Heart left ventricle (tissue), 16 donors: ENCODE data around the gene REPIN1. TPM values are rescaled to one million over a fixed set of nuclear protein-coding genes. Genes with fewer than 3 reads are reported as not detected.
A peak's percentile ranks its signal among the peaks of the same experiment; 100 is the strongest.
"Not testable (repeated sequence)": the region's sequence is repeated elsewhere in the genome, so short reads cannot be mapped to it uniquely, and the experiment has no call there.

Experiments used
- ATAC-seq, 4 donors: fragments of 200-7000 bp; cut with Tn5 transposase; one replicate each; pipeline ENCODE4 v1.9.1; 2020 to 2022; ENCODE audit warnings: moderate library complexity in 4 of 4, mild to moderate bottlenecking in 3 of 4, moderate number of reproducible peaks in 1 of 4
- DNase-seq, 5 donors: peaks; one replicate each; pipeline ENCODE4 v3.0.0-alpha.2; 2020
- H3K27ac ChIP-seq, 12 donors: fragments of 200-600 bp; sonication (generic) in 4 of 12; one replicate each; pipeline versions ENCODE4 v1.5.0 to v1.8.0; 2016 to 2022; ENCODE audit warnings: mild to moderate bottlenecking in 2 of 12
- H3K27me3 ChIP-seq, 9 donors: fragments of 200-600 bp; sonication (generic) in 2 of 9; one replicate each; pipeline versions ENCODE4 v1.5.1 to v1.8.0; 2016 to 2022; ENCODE audit warnings: mild to moderate bottlenecking in 3 of 9
- H3K36me3 ChIP-seq, 9 donors: fragments of 200-600 bp; sonication (generic) in 2 of 9; one replicate each; pipeline versions ENCODE4 v1.5.0 to v1.8.0; 2018 to 2022; ENCODE audit warnings: mild to moderate bottlenecking in 2 of 9
- H3K4me1 ChIP-seq, 12 donors: fragments of 200-600 bp; sonication (generic) in 4 of 12; one replicate each; pipeline versions ENCODE4 v1.5.0 to v1.8.0; 2016 to 2022; ENCODE audit warnings: mild to moderate bottlenecking in 3 of 12
- H3K4me3 ChIP-seq, 12 donors: fragments of 200-600 bp; sonication (generic) in 4 of 12; one replicate each; pipeline versions ENCODE4 v1.5.0 to v1.8.0; 2017 to 2022; ENCODE audit warnings: mild to moderate bottlenecking in 9 of 12, moderate library complexity in 4 of 12
- H3K9me3 ChIP-seq, 12 donors: fragments of 200-600 bp; sonication (generic) in 4 of 12; one replicate each; pipeline versions ENCODE4 v1.5.0 to v1.8.0; 2016 to 2022; ENCODE audit warnings: mild to moderate bottlenecking in 1 of 12
- CTCF ChIP-seq, 12 donors: fragments of 200-600 bp; sonication (generic) in 4 of 12; IDR thresholded peaks; one replicate each; pipeline versions ENCODE4 v1.5.0 to v1.8.0; 2018 to 2022; ENCODE audit warnings: antibody characterized with exemption in 12 of 12, mild to moderate bottlenecking in 5 of 12
- POLR2A ChIP-seq, 2 donors: fragments of 450-650 bp; IDR thresholded peaks; one replicate each; pipeline ENCODE4 v1.6.1; 2017; ENCODE audit warnings: antibody characterized with exemption in 2 of 2, mild to moderate bottlenecking in 2 of 2, moderate library complexity in 2 of 2
- WGBS, 4 donors: extraction: QIAGEN DNeasy Blood & Tissue Kit in 2 of 4; methylation state at CpG; one replicate each; pipeline versions ENCODE4 v1.1.5 to v1.1.7; 2013 to 2018; 5-methylcytosine and 5-hydroxymethylcytosine counted together
- intact Hi-C, 10 donors: fragments of 100-400 bp; cut with DNase I; formaldehyde crosslinking; loops; one replicate each; pipeline versions ENCODE4 v1.11.1 to v1.14.2; 2022
- polyA plus RNA-seq, 2 donors: library from polyadenylated mRNA; stranded (reverse); fragments of 200-250 nt; gene quantifications; one replicate each; pipeline ENCODE4 v1.2.3, GENCODE V29; 2013
- total RNA-seq, 9 donors: library from RNA; depleted of rRNA in 2 of 9; stranded (reverse); fragments of >200 nt in 2 of 9; fragmentation: NEBNext Ultra II Directional in 3 of 9; extraction: Animal tissue kit (Norgen Biotek cat#: 25700) in 3 of 9; gene quantifications; one replicate each; pipeline versions ENCODE4 v1.1.0 to v1.2.4, GENCODE V29; 2016 to 2023
- donor health status: ischemic (EF 13 %, LVEDD 7.1; RV severe dilation, severe dysfunction).
- donor health status: healthy with polysubstance abuse.
- donor health status: DM: no; HTN: yes; CAD: no.
- donor health status: DM: no; HTN: no; CAD: no.
- donor health status: ischemic (EF 25% LVEDD 6.9; RV normal size, moderate dysfunction).
- donor health status: ischemic (EF 25% LVEDD 5.7; RV mildly dilated, moderate dysfunction).
- donor health status: healthy.
- donor health status: DM: yes; HTN: yes; CAD: no.
- donor health status: ischemic (EF 35%, LVEDD 5.7; RV mildly dilated, moderate dysfunction).
- donor health status: nonischemic (EF 11% LVEDD 7.7; RV severe dilation, severe dysfunction).
- donor health status: DM: yes; HTN: yes; CAD: no.
- donor health status: PGD.
- donor health status: ischemic (EF 29% LVEDD 5.4; RV normal size, mild dysfunction).
- donor health status: nonischemic (EF 23%, LVEDD 6.1; RV moderate dilation, normal function).

Gene REPIN1
- total and polyA plus RNA-seq, 11 donors: 49.8 to 141 (median 98.4) TPM

GRCh38 chr7:150384406-150385301 is 16.0 kb downstream of the REPIN1 start:
- H3K36me3 ChIP-seq: peaks cover 0 to 3% (median 0%) of the 10 kb centered on the region in 9 donors
- 86 to 92% (median 90%) methylated on average over 15 of the region's 15 CpGs for WGBS, 4 donors
- ATAC-seq (no peak), DNase-seq (peak in 1 of 5 donors; percentile 41)
- H3K27ac ChIP-seq: peak overlapping the region in 1 of 12 donors; percentile 51
- no peak overlapping the region for H3K4me3 ChIP-seq
- no peaks in the 10 kb centered on the region for H3K27me3 ChIP-seq
- no peak for TF ChIP-seq CTCF (IDR thresholded peaks at IDR 0.05)
- no peak for TF ChIP-seq POLR2A (IDR thresholded peaks at IDR 0.05)
- intact Hi-C loops: no loop called here
- H3K9me3 ChIP-seq: no peaks in the 10 kb centered on the region
- peaks cover 0 to 53% (median 12%) of the 10 kb centered on the region in 12 donors for H3K4me1 ChIP-seq

GRCh38 chr7:150385302-150385723 is 16.7 kb downstream of the REPIN1 start:
- DNase-seq: peak in 1 of 5 donors; percentile 38
- peaks cover 0 to 47% (median 6%) of the 10 kb centered on the region in 12 donors for H3K4me1 ChIP-seq
- H3K9me3 ChIP-seq: no peaks in the 10 kb centered on the region
- no peaks in the 10 kb centered on the region for H3K27me3 ChIP-seq
- H3K36me3 ChIP-seq: peaks cover 0 to 7% (median 0%) of the 10 kb centered on the region in 9 donors
- TF ChIP-seq CTCF (IDR thresholded peaks at IDR 0.05): no peak
- TF ChIP-seq POLR2A (IDR thresholded peaks at IDR 0.05): no peak
- WGBS, 4 donors: 72 to 81% (median 80%) methylated on average over 14 of the region's 14 CpGs
- no peak for ATAC-seq
- intact Hi-C loops: no loop called here
- no peak overlapping the region for H3K4me3 ChIP-seq
- H3K27ac ChIP-seq: no peak overlapping the region

GRCh38 chr7:150385884-150386283 is 17.3 kb downstream of the REPIN1 start:
- intact Hi-C loops: not testable (repeated sequence)

GRCh38 chr7:150388306-150388705 is 19.7 kb downstream of the REPIN1 start:
- ATAC-seq: no peak
- intact Hi-C loops: no loop called here
- no peaks in the 10 kb centered on the region for H3K9me3 ChIP-seq

More at GRCh38 chr7:150385884-150386283, 17.3 kb downstream of the REPIN1 start:
- H3K9me3 ChIP-seq, ATAC-seq, DNase-seq, H3K27me3 ChIP-seq, H3K4me3 ChIP-seq: not testable (repeated sequence)
- Histone ChIP-seq H3K27ac (peak overlapping the region in 1 of 12 donors; percentile 6), H3K36me3 (peaks cover 0 to 13% (median 0%) of the 10 kb centered on the region in 9 donors), H3K4me1 (peaks cover 0 to 41% (median 2%) of the 10 kb centered on the region in 12 donors)
- WGBS, 4 donors: 33 to 44% (median 38%) methylated on average over 6 of the region's 6 CpGs

More at GRCh38 chr7:150388306-150388705, 19.7 kb downstream of the REPIN1 start:
- H3K27me3 ChIP-seq: no peaks in the 10 kb centered on the region
- no peak overlapping the region for H3K4me3 ChIP-seq
- 71 to 84% (median 77%) methylated on average over 7 of the region's 7 CpGs for WGBS, 4 donors
- TF ChIP-seq CTCF (IDR thresholded peaks at IDR 0.05) (no peak), POLR2A (IDR thresholded peaks at IDR 0.05) (no peak)
- peak overlapping the region in 6 of 12 donors; percentile 51 to 77 (median 60) for H3K27ac ChIP-seq
- H3K4me1 ChIP-seq: peaks cover 0 to 26% (median 0%) of the 10 kb centered on the region in 12 donors
- peak in 1 of 5 donors; percentile 48 for DNase-seq
- H3K36me3 ChIP-seq: peaks cover 0 to 16% (median 0%) of the 10 kb centered on the region in 9 donors
